ENCODE data around the gene MIA.

MIA gene

DNA sequence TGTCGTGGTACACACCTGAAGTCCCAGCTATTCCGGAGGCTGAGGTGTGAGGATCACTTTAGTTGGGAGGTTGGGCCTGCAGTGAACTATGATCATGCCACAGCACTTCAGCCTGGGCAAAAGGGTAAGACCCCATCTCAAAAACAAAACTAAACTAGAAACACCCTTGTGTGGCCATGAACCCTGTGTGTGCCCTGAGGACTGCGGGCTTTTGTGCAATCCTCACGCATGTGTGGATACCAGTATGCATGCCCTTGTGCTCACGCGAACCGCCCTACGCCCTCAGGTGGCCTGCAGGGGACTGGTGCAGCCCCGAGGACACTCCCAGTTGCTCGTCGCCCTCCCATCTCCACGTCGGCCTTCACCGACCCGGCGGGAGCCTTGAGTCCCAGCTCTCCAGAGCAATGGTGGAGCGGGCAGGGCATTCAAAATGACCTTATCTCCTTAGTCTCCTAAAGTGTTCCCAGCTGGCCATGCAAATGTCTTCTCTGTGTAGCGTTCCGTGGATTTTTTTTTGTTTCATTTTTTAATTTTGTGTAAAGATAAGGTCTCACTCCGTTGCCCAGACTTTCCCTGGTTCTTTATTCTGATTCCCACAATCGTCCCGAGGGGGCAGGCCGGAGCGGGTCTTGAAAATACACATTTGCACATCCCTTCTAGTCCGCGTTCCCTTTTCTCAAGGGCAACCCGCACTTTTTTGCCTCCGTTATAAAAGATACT, 22.8 kb downstream of the MIA start:
- no peak for FAIRE-seq
- TF ChIP-seq, protein P1, sequence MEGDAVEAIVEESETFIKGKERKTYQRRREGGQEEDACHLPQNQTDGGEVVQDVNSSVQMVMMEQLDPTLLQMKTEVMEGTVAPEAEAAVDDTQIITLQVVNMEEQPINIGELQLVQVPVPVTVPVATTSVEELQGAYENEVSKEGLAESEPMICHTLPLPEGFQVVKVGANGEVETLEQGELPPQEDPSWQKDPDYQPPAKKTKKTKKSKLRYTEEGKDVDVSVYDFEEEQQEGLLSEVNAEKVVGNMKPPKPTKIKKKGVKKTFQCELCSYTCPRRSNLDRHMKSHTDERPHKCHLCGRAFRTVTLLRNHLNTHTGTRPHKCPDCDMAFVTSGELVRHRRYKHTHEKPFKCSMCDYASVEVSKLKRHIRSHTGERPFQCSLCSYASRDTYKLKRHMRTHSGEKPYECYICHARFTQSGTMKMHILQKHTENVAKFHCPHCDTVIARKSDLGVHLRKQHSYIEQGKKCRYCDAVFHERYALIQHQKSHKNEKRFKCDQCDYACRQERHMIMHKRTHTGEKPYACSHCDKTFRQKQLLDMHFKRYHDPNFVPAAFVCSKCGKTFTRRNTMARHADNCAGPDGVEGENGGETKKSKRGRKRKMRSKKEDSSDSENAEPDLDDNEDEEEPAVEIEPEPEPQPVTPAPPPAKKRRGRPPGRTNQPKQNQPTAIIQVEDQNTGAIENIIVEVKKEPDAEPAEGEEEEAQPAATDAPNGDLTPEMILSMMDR (IDR thresholded peaks at IDR 0.05; ENCODE audit: insufficient read depth, missing control alignments) = peak; percentile 18
- DNase-seq (ENCODE audit: insufficient read length, low spot score) = peak; percentile 65

- TF ChIP-seq, protein P1 (IDR thresholded peaks at IDR 0.05; ENCODE audit: insufficient read depth, missing control alignments) = no peak
- FAIRE-seq (no peak), DNase-seq (ENCODE audit: insufficient read length, low spot score) (peak; percentile 78)
These were observed 23.6 kb downstream of the MIA start, which contains the start of gene EGLN2 for GRCh38 chr19:40798683-40799557. EGLN2 (plus strand) TSS chr19:40799191; CDS start chr19:40800573, 1,382 bp downstream.

GRCh38 chr19:40799558-40800338, 24.4 kb downstream of the MIA start:
- TF ChIP-seq, protein P1 (IDR thresholded peaks at IDR 0.05; ENCODE audit: insufficient read depth, missing control alignments) = no peak
- no peak for FAIRE-seq

DNA sequence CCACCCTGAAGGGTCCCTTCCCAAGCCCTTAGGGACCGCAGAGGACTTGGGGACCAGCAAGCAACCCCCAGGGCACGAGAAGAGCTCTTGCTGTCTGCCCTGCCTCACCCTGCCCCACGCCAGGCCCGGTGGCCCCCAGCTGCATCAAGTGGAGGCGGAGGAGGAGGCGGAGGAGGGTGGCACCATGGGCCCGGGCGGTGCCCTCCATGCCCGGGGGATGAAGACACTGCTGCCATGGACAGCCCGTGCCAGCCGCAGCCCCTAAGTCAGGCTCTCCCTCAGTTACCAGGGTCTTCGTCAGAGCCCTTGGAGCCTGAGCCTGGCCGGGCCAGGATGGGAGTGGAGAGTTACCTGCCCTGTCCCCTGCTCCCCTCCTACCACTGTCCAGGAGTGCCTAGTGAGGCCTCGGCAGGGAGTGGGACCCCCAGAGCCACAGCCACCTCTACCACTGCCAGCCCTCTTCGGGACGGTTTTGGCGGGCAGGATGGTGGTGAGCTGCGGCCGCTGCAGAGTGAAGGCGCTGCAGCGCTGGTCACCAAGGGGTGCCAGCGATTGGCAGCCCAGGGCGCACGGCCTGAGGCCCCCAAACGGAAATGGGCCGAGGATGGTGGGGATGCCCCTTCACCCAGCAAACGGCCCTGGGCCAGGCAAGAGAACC, 25.1 kb downstream of the MIA start:
- TF ChIP-seq, protein P1 (IDR thresholded peaks at IDR 0.05; ENCODE audit: insufficient read depth, missing control alignments) = no peak
- FAIRE-seq (no peak), DNase-seq (ENCODE audit: insufficient read length, low spot score) (no peak)

More at GRCh38 chr19:40799558-40800338, 24.4 kb downstream of the MIA start:
- no peak for DNase-seq (ENCODE audit: insufficient read length, low spot score)

- DNase-seq (ENCODE audit: insufficient read length, low spot score) (no peak), FAIRE-seq (no peak)
- TF ChIP-seq, protein P1 (IDR thresholded peaks at IDR 0.05; ENCODE audit: insufficient read depth, missing control alignments) = no peak
These were observed 25.7 kb downstream of the MIA start for GRCh38 chr19:40800997-40801377.

DNA sequence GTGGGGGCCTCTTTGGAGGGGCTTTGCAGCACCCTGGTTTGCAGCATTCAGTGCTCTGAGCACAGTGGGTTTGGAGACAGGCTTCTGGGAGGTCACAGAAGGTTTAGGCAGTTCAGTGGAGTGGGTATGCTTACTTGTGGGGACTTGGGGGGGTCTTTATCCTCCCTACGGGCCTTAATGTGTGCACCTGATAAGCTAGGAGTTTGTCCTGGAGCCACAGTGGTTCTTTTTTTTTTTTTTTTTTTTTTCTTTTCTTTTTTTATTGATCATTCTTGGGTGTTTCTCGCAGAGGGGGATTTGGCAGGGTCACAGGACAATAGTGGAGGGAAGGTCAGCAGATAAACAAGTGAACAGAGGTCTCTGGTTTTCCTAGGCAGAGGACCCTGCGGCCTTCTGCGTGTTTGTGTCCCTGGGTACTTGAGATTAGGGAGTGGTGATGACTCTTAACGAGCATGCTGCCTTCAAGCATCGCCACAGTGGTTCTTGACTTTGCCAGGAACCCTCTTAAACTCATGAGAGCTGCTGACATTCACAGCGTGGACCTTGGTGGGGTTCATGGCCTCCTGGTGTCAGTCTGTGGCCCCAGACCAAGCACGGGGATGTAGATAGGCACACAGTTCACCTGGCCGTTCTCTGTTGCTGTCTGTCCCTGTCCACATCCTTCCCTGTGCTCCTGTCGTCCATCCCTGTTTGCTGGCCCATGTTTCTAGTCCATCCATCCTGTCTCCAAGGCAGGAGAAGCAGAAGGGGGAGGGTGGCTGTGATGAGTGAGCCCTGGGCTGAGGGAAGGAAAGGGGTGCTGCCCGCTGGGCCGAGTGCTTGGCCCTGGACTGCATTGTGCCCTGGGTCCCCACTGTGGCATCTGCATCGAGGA, 26.3 kb downstream of the MIA start:
- DNase-seq (ENCODE audit: insufficient read length, low spot score) (no peak), FAIRE-seq (no peak)
- TF ChIP-seq, protein P1 (IDR thresholded peaks at IDR 0.05; ENCODE audit: insufficient read depth, missing control alignments) = no peak

Data from D721Med (cell line).